HuH-7 (cell line): ENCODE data around the gene TTC17.

Source experiments
- DNase-seq: peaks from one replicate; pipeline ENCODE4 v3.0.0; 2011; ENCODE audit warnings: low spot score

Gene TTC17

GRCh38 chr11:43537833-43538615 lies 179.3 kb downstream of the TTC17 start:
- DNase-seq = no peak

GRCh38 chr11:43541993-43542392 lies 183.3 kb downstream of the TTC17 start:
- DNase-seq = no peak

- DNase-seq = no peak
These were observed 184.3 kb downstream of the TTC17 start for GRCh38 chr11:43542750-43543712.
